B cell (primary cell): ENCODE data around the gene CCDC107.

ENCODE experiments used
- EZH2 ChIP-seq: IDR thresholded peaks from 2 replicates; pipeline ENCODE4 v1.6.1; 2012; ENCODE audit warnings: borderline replicate concordance, low read depth, mild to moderate bottlenecking, moderate library complexity, low read length; ENCODE audit not compliant: insufficient read depth, poor library complexity, severe bottlenecking
- TF ChIP-seq, protein P1 (sequence below): fragments of 200-600 bp; IDR thresholded peaks from one replicate; pipeline ENCODE4 v1.8.0; 2022; ENCODE audit warnings: antibody characterized with exemption, mild to moderate bottlenecking

DNA sequence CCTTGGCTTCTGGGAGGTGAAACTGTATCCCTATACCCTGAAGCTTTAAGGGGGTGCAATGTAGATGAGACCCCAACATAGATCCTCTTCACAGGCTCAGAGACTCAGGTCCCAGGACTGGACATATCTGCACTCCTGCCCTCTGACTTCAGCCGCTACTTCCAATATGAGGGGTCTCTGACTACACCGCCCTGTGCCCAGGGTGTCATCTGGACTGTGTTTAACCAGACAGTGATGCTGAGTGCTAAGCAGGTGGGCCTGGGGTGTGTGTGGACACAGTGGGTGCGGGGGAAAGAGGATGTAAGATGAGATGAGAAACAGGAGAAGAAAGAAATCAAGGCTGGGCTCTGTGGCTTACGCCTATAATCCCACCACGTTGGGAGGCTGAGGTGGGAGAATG, 21.0 kb downstream of the CCDC107 start:
- TF ChIP-seq, protein P1, sequence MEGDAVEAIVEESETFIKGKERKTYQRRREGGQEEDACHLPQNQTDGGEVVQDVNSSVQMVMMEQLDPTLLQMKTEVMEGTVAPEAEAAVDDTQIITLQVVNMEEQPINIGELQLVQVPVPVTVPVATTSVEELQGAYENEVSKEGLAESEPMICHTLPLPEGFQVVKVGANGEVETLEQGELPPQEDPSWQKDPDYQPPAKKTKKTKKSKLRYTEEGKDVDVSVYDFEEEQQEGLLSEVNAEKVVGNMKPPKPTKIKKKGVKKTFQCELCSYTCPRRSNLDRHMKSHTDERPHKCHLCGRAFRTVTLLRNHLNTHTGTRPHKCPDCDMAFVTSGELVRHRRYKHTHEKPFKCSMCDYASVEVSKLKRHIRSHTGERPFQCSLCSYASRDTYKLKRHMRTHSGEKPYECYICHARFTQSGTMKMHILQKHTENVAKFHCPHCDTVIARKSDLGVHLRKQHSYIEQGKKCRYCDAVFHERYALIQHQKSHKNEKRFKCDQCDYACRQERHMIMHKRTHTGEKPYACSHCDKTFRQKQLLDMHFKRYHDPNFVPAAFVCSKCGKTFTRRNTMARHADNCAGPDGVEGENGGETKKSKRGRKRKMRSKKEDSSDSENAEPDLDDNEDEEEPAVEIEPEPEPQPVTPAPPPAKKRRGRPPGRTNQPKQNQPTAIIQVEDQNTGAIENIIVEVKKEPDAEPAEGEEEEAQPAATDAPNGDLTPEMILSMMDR = no peak
- no peak for TF ChIP-seq EZH2
